ENCODE data around the gene ADAM11.

- TF ChIP-seq, protein P1, sequence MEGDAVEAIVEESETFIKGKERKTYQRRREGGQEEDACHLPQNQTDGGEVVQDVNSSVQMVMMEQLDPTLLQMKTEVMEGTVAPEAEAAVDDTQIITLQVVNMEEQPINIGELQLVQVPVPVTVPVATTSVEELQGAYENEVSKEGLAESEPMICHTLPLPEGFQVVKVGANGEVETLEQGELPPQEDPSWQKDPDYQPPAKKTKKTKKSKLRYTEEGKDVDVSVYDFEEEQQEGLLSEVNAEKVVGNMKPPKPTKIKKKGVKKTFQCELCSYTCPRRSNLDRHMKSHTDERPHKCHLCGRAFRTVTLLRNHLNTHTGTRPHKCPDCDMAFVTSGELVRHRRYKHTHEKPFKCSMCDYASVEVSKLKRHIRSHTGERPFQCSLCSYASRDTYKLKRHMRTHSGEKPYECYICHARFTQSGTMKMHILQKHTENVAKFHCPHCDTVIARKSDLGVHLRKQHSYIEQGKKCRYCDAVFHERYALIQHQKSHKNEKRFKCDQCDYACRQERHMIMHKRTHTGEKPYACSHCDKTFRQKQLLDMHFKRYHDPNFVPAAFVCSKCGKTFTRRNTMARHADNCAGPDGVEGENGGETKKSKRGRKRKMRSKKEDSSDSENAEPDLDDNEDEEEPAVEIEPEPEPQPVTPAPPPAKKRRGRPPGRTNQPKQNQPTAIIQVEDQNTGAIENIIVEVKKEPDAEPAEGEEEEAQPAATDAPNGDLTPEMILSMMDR (tag by site-specific recombination; IDR thresholded peaks at IDR 0.05) = no peak
- TF ChIP-seq REST (tag by site-specific recombination; IDR thresholded peaks at IDR 0.05) (no peak), ZNF174 (tag by site-specific recombination; IDR thresholded peaks at IDR 0.05) (no peak), ZNF776 (tag by site-specific recombination; IDR thresholded peaks at IDR 0.05; ENCODE audit: borderline replicate concordance) (no peak), ZNF791 (tag by site-specific recombination; IDR thresholded peaks at IDR 0.05) (no peak), YY1 (tag by site-specific recombination; IDR thresholded peaks at IDR 0.05) (no peak), KLF16 (tag by site-specific recombination; IDR thresholded peaks at IDR 0.05) (no peak), ZSCAN30 (tag by site-specific recombination; IDR thresholded peaks at IDR 0.05) (no peak), ZNF114 (tag by site-specific recombination; IDR thresholded peaks at IDR 0.05) (no peak)
Observed at GRCh38 chr17:44734272-44734671, 24.5 kb upstream of the ADAM11 start.
